Endothelial cell of umbilical vein (primary cell): ENCODE data around the gene PIK3R1. TPM values are rescaled to one million over a fixed set of nuclear protein-coding genes. Genes with fewer than 3 reads are reported as not detected.

Experiments used
- BruUV-seq: library from RNA; stranded (reverse); fragments of 400-500 nt; replicated peaks from 2 replicates; lab custom pipeline; 2021; lab: Mats Ljungman, UMichigan
- CTCF ChIA-PET: fragments of 300-600, 350-600 bp; sonication (Branson Sonifier 250); formaldehyde crosslinking; loops from one replicate; lab custom pipeline; 2021; ENCODE audit warnings: antibody characterized with exemption, inconsistent platforms; lab: Charles Lee
- POLR2A ChIA-PET: fragments of 300-600, 350-600 bp; sonication (Branson Sonifier 250); formaldehyde crosslinking; loops from one replicate; lab custom pipeline; 2021; ENCODE audit warnings: antibody characterized with exemption, inconsistent platforms; lab: Charles Lee
- DNase-seq: peaks from one replicate; pipeline ENCODE4 v3.0.0-alpha.2; 2011; ENCODE audit warnings: low read depth, low spot score
- FAIRE-seq: peaks from 2 replicates; lab custom pipeline; 2011; peaks lifted over from hg19 to GRCh38; lab: Jason Lieb, UNC
- H2AFZ ChIP-seq: 2 replicates; pipeline ENCODE4 v1.6.0; 2012; ENCODE audit warnings: low read depth, low read length, control low read depth, inconsistent platforms
- H3K27ac ChIP-seq: 2 replicates; pipeline ENCODE4 v1.5.1; 2011; ENCODE audit warnings: low read depth, mild to moderate bottlenecking, control low read depth, low read length, moderate library complexity; ENCODE audit not compliant: insufficient read depth
- H3K27me3 ChIP-seq, 2 experiments: 2 replicates each; pipeline versions ENCODE4 v1.6.0 to v1.6.1; 2011; ENCODE audit warnings: low read length in 2 of 2, mixed read lengths in 1 of 2; ENCODE audit not compliant: control insufficient read depth in 2 of 2, insufficient read depth in 2 of 2
- H3K36me3 ChIP-seq, 2 experiments: 2 replicates in 1 of 2; 3 replicates in 1 of 2; pipeline ENCODE4 v1.5.1; 2011; ENCODE audit warnings: low read length in 2 of 2, mild to moderate bottlenecking in 1 of 2, moderate library complexity in 1 of 2; ENCODE audit not compliant: control insufficient read depth in 2 of 2, insufficient read depth in 2 of 2; ENCODE audit errors: extremely low read depth in 1 of 2
- H3K4me1 ChIP-seq: 3 replicates; pipeline ENCODE4 v1.5.1; 2011; ENCODE audit warnings: mild to moderate bottlenecking, low read length; ENCODE audit not compliant: control insufficient read depth, insufficient read depth; ENCODE audit errors: extremely low read depth
- H3K4me2 ChIP-seq: 2 replicates; pipeline ENCODE4 v1.6.1; 2011; ENCODE audit warnings: low read length, control low read depth, mixed read lengths; ENCODE audit not compliant: insufficient read depth
- H3K4me3 ChIP-seq, 3 experiments: fragments of 200-600 bp in 1 of 3; sonication (generic), shearing (Covaris generic) in 1 of 3; replicated peaks in 1 of 3; 2 replicates each; pipeline ENCODE4 v1.5.1; 2011 to 2016; ENCODE audit warnings: control low read depth in 3 of 3, low read length in 3 of 3, mild to moderate bottlenecking in 2 of 3, inconsistent platforms in 1 of 3, low read depth in 1 of 3, moderate library complexity in 1 of 3; ENCODE audit not compliant: insufficient read depth in 1 of 3
- H3K79me2 ChIP-seq: 2 replicates; pipeline ENCODE4 v1.6.0; 2012; ENCODE audit warnings: low read length, inconsistent platforms; ENCODE audit not compliant: control insufficient read depth, insufficient read depth
- H3K9ac ChIP-seq: replicated peaks from 2 replicates; pipeline ENCODE3; 2011; ENCODE audit warnings: low read length, control low read depth; ENCODE audit not compliant: insufficient read depth; ENCODE audit errors: extremely low read depth
- H3K9me1 ChIP-seq: replicated peaks from 3 replicates; pipeline ENCODE4 v1.6.0; 2011; ENCODE audit warnings: mild to moderate bottlenecking, low read length; ENCODE audit not compliant: control insufficient read depth, insufficient read depth; ENCODE audit errors: extremely low read depth
- H3K9me3 ChIP-seq: replicated peaks from 2 replicates; pipeline ENCODE4 v1.5.1; 2012; ENCODE audit warnings: low read length, inconsistent platforms; ENCODE audit not compliant: control insufficient read depth, insufficient read depth
- H4K20me1 ChIP-seq: replicated peaks from 2 replicates; pipeline ENCODE3; 2011; ENCODE audit warnings: mild to moderate bottlenecking, low read length; ENCODE audit not compliant: control insufficient read depth, insufficient read depth; ENCODE audit errors: extremely low read depth
- CTCF ChIP-seq, 2 donors: IDR thresholded peaks; 1 replicate in 1 of 2; 2 replicates in 1 of 2; pipeline ENCODE4 v1.5.1; 2011; ENCODE audit warnings: low read length in 2 of 2, mild to moderate bottlenecking in 2 of 2, moderate library complexity in 2 of 2, control low read depth in 1 of 2, inconsistent platforms in 1 of 2, low read depth in 1 of 2; ENCODE audit not compliant: insufficient read depth in 1 of 2; ENCODE audit errors: extremely low read depth in 1 of 2
- FOS ChIP-seq: IDR thresholded peaks from 2 replicates; pipeline ENCODE4 v1.6.1; 2011; ENCODE audit warnings: mild to moderate bottlenecking, low read length, moderate library complexity, borderline replicate concordance; ENCODE audit not compliant: insufficient read depth
- JUN ChIP-seq: IDR thresholded peaks from 2 replicates; pipeline ENCODE4 v1.6.1; 2011; ENCODE audit warnings: borderline replicate concordance, low read depth; ENCODE audit not compliant: insufficient read length, insufficient read depth
- MYC ChIP-seq: IDR thresholded peaks from one replicate; pipeline ENCODE4 v1.6.1; 2011; ENCODE audit warnings: mild to moderate bottlenecking, low read depth, low read length
- POLR2A ChIP-seq: IDR thresholded peaks from 2 replicates; pipeline ENCODE4 v1.6.1; 2012; ENCODE audit warnings: low read depth, mild to moderate bottlenecking, control low read depth, low read length
- dilution Hi-C: fragments of 300-500 bp; cut with MboI; formaldehyde crosslinking; loops from one replicate; pipeline ENCODE4 v1.15.0; 2019; ENCODE audit warnings: low sequenced_read_pairs; ENCODE audit not compliant: extremely low pct_ligation_motif_present
- intact Hi-C: fragments of 100-400 bp; cut with micrococcal nuclease; formaldehyde crosslinking; loops from one replicate; pipeline ENCODE4 v1.10.0; 2022
- polyA plus RNA-seq, 4 experiments: library from polyadenylated mRNA; depleted of rRNA in 3 of 4; stranded (reverse) in 3 of 4; unstranded in 1 of 4; fragments of >200 nt; gene quantifications; 2 replicates each; pipeline versions ENCODE4 v1.2.1 to v1.2.3, GENCODE V29; 2011 to 2012; ENCODE audit warnings: missing spikeins in 1 of 4
- total RNA-seq: library from RNA; stranded (reverse); gene quantifications from 2 replicates; pipeline ENCODE4 v1.2.3, GENCODE V29; 2021
- TF ChIP-seq, protein P1 (sequence below): IDR thresholded peaks from 2 replicates; pipeline ENCODE4 v1.6.1; 2011; ENCODE audit not compliant: insufficient read depth, insufficient read length

The PIK3R1 gene
- total and polyA plus RNA-seq, 2 donors (not counting 3 experiments of a cell fraction or from before 2014, with no cell fraction given) = 2.8 to 30.0 TPM

GRCh38 chr5:68176802-68177479 lies 38.6 kb upstream of the PIK3R1 start:
- ChIA-PET POLR2A (no interaction called here), CTCF (interaction anchor here (1.2 kb wide), 1 partner anchor 14 kb away, joined by 3 read pairs; no protein-coding TSS in a partner anchor)
- FAIRE-seq (no peak), DNase-seq (no peak)
- no peaks in the 10 kb centered on the region for H3K9me3 ChIP-seq
- H4K20me1 ChIP-seq = no peaks in the 10 kb centered on the region
- TF ChIP-seq MYC (no peak), CTCF (IDR thresholded peaks at IDR 0.05; ENCODE audit: extremely low read depth in 1 of 2, insufficient read depth in 1 of 2, low read depth in 1 of 2, low read length in 2 of 2) (no peak), FOS (no peak), JUN (no peak), POLR2A (no peak)
- TF ChIP-seq, protein P1, sequence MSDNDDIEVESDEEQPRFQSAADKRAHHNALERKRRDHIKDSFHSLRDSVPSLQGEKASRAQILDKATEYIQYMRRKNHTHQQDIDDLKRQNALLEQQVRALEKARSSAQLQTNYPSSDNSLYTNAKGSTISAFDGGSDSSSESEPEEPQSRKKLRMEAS = no peak
- H2AFZ ChIP-seq = no peak overlapping the region
- no peaks in the 10 kb centered on the region for H3K27me3 ChIP-seq
- no peak overlapping the region for H3K4me2 ChIP-seq
- no peaks in the 10 kb centered on the region for H3K36me3 ChIP-seq
- BruUV-seq = no TSS peak
- H3K27ac ChIP-seq = no peak overlapping the region
- no peak overlapping the region for H3K4me3 ChIP-seq
- H3K9me1 ChIP-seq = no peaks in the 10 kb centered on the region
- dilution Hi-C loops (no loop called here), intact Hi-C loops (no loop called here)
- H3K9ac ChIP-seq = no peak overlapping the region
- no peaks in the 10 kb centered on the region for H3K4me1 ChIP-seq
- H3K79me2 ChIP-seq = no peaks in the 10 kb centered on the region
